ENCODE data around the gene ZNF607. TPM values are rescaled to one million over a fixed set of nuclear protein-coding genes. Genes with fewer than 3 reads are reported as not detected.

ZNF607 gene
- polyA plus RNA-seq, 1 donor (not counting 4 experiments of a cell fraction or from before 2014, with no cell fraction given): 5.4 TPM

DNA sequence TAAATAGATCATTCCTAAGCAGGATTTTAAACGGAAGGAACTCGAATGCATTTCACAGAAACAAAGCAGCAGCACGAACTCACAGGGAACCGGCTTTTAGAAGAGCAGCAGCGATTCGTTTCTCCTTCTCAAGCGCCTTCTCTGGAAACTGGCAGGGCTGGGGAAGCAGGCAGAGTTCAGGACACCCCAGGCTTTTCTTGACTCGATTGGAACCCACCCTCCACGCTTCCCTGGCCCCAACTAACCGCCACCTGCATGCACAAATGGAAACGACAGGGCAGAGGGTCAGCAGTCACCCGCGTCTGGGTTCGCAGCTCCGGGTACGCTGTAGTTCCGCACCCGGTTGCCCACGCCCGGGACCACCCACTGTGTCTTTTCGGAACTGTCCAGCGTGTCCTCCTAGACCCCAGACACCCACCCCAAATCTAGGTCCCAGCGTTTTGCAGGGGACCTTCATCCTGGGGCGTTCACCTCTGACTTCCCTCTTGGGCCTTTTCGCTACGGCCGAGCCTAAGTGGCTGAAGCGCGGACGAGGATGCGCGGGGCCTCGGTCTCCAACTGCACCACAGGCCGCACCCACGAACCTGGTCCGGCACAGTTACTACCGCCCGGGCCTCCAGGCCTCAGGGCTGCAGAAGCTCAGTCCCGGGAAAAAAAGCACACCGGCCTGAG lies 64.8 kb downstream of the ZNF607 start:
- H3K9ac ChIP-seq (ENCODE audit: control insufficient read depth, extremely low read depth, insufficient read depth, low read length): peak overlapping the region; percentile 83
- peaks cover 23% of the 10 kb centered on the region for H3K79me2 ChIP-seq (ENCODE audit: control insufficient read depth, insufficient read depth, low read length)
- H3K9me3 ChIP-seq (ENCODE audit: control insufficient read depth, low read depth, low read length): no peaks in the 10 kb centered on the region
- no peaks in the 10 kb centered on the region for H3K27me3 ChIP-seq (ENCODE audit: control insufficient read depth, extremely low read depth, insufficient read depth, low read length)
- H2AFZ ChIP-seq (ENCODE audit: control insufficient read depth, low read length): peak overlapping the region; percentile 98
- H3K36me3 ChIP-seq (ENCODE audit: control insufficient read depth in 2 of 2, extremely low read depth in 1 of 2, insufficient read depth in 2 of 2, low read length in 2 of 2): no peaks in the 10 kb centered on the region
- H3K27ac ChIP-seq (ENCODE audit: control insufficient read depth, insufficient read depth, low read length): peak overlapping the region; percentile 76
- H3K4me2 ChIP-seq (ENCODE audit: control insufficient read depth, extremely low read depth, insufficient read depth, low read depth, low read length): peak overlapping the region; percentile 95
- H4K20me1 ChIP-seq (ENCODE audit: control insufficient read depth, extremely low read depth, insufficient read depth, low read length): no peaks in the 10 kb centered on the region
- peaks cover 9% of the 10 kb centered on the region for H3K4me1 ChIP-seq (ENCODE audit: control insufficient read depth, extremely low read depth, insufficient read depth, low read length)
- dilution Hi-C loops (cut with MboI; ENCODE audit: extremely low pct_ligation_motif_present, low sequenced_read_pairs): no loop called here
- FAIRE-seq: no peak
- DNase-seq (ENCODE audit: low read depth, low spot score): no peak
- TF ChIP-seq, protein P1, sequence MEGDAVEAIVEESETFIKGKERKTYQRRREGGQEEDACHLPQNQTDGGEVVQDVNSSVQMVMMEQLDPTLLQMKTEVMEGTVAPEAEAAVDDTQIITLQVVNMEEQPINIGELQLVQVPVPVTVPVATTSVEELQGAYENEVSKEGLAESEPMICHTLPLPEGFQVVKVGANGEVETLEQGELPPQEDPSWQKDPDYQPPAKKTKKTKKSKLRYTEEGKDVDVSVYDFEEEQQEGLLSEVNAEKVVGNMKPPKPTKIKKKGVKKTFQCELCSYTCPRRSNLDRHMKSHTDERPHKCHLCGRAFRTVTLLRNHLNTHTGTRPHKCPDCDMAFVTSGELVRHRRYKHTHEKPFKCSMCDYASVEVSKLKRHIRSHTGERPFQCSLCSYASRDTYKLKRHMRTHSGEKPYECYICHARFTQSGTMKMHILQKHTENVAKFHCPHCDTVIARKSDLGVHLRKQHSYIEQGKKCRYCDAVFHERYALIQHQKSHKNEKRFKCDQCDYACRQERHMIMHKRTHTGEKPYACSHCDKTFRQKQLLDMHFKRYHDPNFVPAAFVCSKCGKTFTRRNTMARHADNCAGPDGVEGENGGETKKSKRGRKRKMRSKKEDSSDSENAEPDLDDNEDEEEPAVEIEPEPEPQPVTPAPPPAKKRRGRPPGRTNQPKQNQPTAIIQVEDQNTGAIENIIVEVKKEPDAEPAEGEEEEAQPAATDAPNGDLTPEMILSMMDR (optimal IDR thresholded peaks at IDR 0.05 in 1 of 3, IDR thresholded peaks at IDR 0.05 in 1 of 3, conservative IDR thresholded peaks at IDR 0.05 in 1 of 3; ENCODE audit: extremely low read depth in 1 of 3, insufficient read depth in 2 of 3, low read length in 3 of 3): no peak
- no peak for TF ChIP-seq EZH2 (IDR thresholded peaks at IDR 0.05; ENCODE audit: low read length)
- peak overlapping the region; percentile 75 to 93 (median 89) for H3K4me3 ChIP-seq (ENCODE audit: control insufficient read depth in 2 of 3, extremely low read depth in 1 of 3, insufficient read depth in 2 of 3, low read depth in 1 of 3, low read length in 3 of 3)
- no peaks in the 10 kb centered on the region for H3K9me1 ChIP-seq (ENCODE audit: control insufficient read depth, extremely low read depth, insufficient read depth, low read length)

DNA sequence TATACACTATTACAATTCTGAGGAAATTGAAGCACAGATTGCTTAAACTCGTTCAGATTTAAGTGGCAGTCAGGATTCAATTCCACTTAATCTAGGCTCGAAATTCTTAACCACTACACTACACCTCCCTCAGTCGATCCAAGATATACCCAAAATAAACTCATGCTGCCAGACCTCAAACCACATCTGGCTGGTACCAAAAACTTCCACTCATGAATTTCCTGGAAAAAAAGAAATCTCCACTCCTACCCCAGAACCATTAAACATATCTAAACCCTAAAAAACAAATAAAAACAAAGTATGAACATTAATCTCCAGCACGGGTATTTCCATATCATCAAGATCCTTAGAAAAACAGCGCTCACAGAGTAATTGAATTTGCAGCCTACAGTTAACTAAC lies 65.4 kb downstream of the ZNF607 start:
- H4K20me1 ChIP-seq (ENCODE audit: control insufficient read depth, extremely low read depth, insufficient read depth, low read length): no peaks in the 10 kb centered on the region
- H3K36me3 ChIP-seq (ENCODE audit: control insufficient read depth in 2 of 2, extremely low read depth in 1 of 2, insufficient read depth in 2 of 2, low read length in 2 of 2): no peaks in the 10 kb centered on the region
- TF ChIP-seq EZH2 (IDR thresholded peaks at IDR 0.05; ENCODE audit: low read length): no peak
- TF ChIP-seq, protein P1 (optimal IDR thresholded peaks at IDR 0.05 in 1 of 3, IDR thresholded peaks at IDR 0.05 in 1 of 3, conservative IDR thresholded peaks at IDR 0.05 in 1 of 3; ENCODE audit: extremely low read depth in 1 of 3, insufficient read depth in 2 of 3, low read length in 3 of 3): no peak
- dilution Hi-C loops (cut with MboI; ENCODE audit: extremely low pct_ligation_motif_present, low sequenced_read_pairs): no loop called here
- DNase-seq (ENCODE audit: low read depth, low spot score) (no peak), FAIRE-seq (no peak)
- H3K9me3 ChIP-seq (ENCODE audit: control insufficient read depth, low read depth, low read length): no peaks in the 10 kb centered on the region
- H3K79me2 ChIP-seq (ENCODE audit: control insufficient read depth, insufficient read depth, low read length): peaks cover 23% of the 10 kb centered on the region
- H3K27me3 ChIP-seq (ENCODE audit: control insufficient read depth, extremely low read depth, insufficient read depth, low read length): no peaks in the 10 kb centered on the region
- peaks cover 9% of the 10 kb centered on the region for H3K4me1 ChIP-seq (ENCODE audit: control insufficient read depth, extremely low read depth, insufficient read depth, low read length)
- H3K4me3 ChIP-seq (ENCODE audit: control insufficient read depth in 2 of 3, extremely low read depth in 1 of 3, insufficient read depth in 2 of 3, low read depth in 1 of 3, low read length in 3 of 3): peak overlapping the region; percentile 75 to 93 (median 89)
- peak overlapping the region; percentile 95 for H3K4me2 ChIP-seq (ENCODE audit: control insufficient read depth, extremely low read depth, insufficient read depth, low read depth, low read length)
- H3K9ac ChIP-seq (ENCODE audit: control insufficient read depth, extremely low read depth, insufficient read depth, low read length): peak overlapping the region; percentile 83
- no peaks in the 10 kb centered on the region for H3K9me1 ChIP-seq (ENCODE audit: control insufficient read depth, extremely low read depth, insufficient read depth, low read length)
- H3K27ac ChIP-seq (ENCODE audit: control insufficient read depth, insufficient read depth, low read length): peak overlapping the region; percentile 76
- H2AFZ ChIP-seq (ENCODE audit: control insufficient read depth, low read length): peak overlapping the region; percentile 98

Small RNAs within 50 kb of the gene (small RNA-seq; reads per million reads assigned to genes)
- gene SELENOKP1 (ENCODE audit: insufficient read length in 3 of 3, low read depth in 3 of 3, low replicate concordance in 1 of 3): 0 to 0.25 (median 0) reads per million in 3 experiments

Other genes starting within 250 kb of the ZNF607 start
- 4.3 to 6.8 TPM (median 6.1 TPM) in 3 replicates for gene ZNF793, start 212.8 kb downstream of the ZNF607 start, polyA plus RNA-seq
- gene ZNF571, start 125.0 kb downstream of the ZNF607 start, polyA plus RNA-seq: 1.6 to 4.0 TPM (median 2.4 TPM) in 3 replicates
- gene ZNF540, start 124.9 kb downstream of the ZNF607 start, polyA plus RNA-seq: 0.15 to 0.95 TPM (median 0.35 TPM) in 3 replicates
- gene ZFP30, start 64.3 kb downstream of the ZNF607 start, polyA plus RNA-seq: 3.0 to 4.2 TPM (median 3.4 TPM) in 3 replicates
- gene ZNF573, start 59.8 kb upstream of the ZNF607 start, polyA plus RNA-seq: 2.4 to 5.2 TPM (median 3.5 TPM) in 3 replicates
- gene WDR87, start 186.8 kb upstream of the ZNF607 start, polyA plus RNA-seq: not detected in 3 replicates
- gene SIPA1L3, start 187.4 kb upstream of the ZNF607 start, polyA plus RNA-seq: 8.0 to 17.4 TPM (median 9.5 TPM) in 3 replicates

Data from keratinocyte (primary cell).